HTERT RPE-1 (cell line): ENCODE measurements around the gene TMEM256.

Source experiments
- in situ Hi-C: fragments of 300-500 bp; cut with MboI; formaldehyde crosslinking; loops from 4 replicates; pipeline ENCODE4 v1.14.3; 2020; ENCODE audit warnings: low sequenced_read_pairs

TMEM256 gene

DNA sequence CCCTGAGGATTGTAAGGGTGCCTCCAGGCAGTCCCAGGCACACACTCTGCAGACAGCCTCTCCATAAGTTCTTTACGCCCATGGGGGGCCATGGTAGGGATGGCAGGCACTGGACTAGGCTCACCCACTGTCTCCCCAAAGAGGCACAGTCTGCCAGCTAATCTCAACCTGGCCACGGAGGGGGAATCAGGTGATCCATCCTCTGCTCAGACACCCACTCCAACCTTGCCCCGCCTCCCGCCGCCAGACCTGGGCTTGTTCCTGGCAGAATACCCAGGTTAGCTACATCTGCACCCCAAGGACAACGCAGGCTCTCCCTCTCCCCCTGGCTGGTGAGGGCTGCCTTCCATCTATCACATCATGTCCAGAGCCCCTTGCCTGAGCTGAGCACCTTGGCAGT is 5.0 kb upstream of the TMEM256 start:
- in situ Hi-C loops = no loop called here

DNA sequence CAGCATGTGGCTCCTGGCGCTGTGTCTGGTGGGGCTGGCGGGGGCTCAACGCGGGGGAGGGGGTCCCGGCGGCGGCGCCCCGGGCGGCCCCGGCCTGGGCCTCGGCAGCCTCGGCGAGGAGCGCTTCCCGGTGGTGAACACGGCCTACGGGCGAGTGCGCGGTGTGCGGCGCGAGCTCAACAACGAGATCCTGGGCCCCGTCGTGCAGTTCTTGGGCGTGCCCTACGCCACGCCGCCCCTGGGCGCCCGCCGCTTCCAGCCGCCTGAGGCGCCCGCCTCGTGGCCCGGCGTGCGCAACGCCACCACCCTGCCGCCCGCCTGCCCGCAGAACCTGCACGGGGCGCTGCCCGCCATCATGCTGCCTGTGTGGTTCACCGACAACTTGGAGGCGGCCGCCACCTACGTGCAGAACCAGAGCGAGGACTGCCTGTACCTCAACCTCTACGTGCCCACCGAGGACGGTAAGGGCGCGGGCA is 4.4 kb upstream of the TMEM256 start:
- in situ Hi-C loops = no loop called here

DNA sequence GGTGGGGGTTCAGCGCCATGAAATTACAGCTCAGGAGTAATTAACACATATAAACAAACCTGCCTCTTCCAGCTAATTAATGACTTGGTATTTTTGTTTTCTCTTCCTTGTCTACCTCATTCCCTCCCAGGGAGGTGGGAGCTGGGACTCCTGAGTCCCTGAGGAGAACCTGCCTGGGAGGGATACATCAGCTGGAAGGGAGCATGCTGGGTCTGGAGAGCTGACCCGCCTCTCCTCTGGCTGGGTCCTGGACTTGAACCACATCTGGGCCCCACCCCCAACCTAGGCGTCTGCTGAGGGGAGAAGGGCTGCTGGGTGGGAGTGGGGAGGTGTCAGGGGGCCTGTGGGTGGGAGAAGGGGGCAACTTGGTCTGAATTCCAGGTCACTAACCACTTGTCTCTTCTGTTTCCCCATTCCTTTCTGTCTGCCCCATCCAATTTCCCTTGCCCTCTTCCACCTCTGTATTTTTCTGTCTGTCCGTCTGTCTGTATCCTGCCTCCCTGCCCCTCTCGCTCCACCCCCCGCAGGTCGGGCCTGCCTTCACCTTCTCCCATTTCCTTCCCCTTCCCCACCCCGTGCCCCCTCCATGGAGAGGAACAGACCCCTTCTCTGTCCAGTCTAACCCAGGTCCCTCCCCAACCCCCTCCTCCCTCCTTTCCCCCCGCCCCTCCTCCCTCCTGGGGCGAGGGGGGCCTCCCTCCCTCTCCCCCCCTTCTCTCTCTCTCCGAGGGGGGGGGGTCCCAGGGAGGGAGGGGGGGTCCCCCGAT is 3.8 kb upstream of the TMEM256 start, which contains the start of gene NLGN2:
Gene NLGN2, plus strand, starts transcription at position 361 of the 767 bp plus-strand sequence. CDS start 411 bp downstream, outside the sequence.
- in situ Hi-C loops = no loop called here

DNA sequence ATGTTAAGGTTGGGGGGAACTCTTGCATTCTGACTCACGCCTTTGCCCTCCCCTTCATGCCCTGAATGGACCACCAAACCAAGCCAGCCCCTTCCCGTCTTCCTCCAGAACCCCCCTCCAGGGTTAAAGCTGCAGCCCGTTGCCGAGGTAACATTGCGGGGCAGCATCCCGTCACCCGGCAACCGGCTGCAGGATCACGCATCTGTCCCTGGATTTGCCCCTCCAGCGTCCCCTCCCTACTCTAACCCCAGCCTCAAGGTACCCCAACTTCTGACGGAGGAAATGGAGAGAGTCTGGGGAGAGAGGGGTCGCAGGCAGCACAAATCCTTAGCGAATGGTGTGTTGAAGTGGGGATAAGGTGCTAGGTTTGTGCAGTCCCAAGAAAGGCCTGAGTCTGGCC is 3.2 kb upstream of the TMEM256 start:
- in situ Hi-C loops = no loop called here

DNA sequence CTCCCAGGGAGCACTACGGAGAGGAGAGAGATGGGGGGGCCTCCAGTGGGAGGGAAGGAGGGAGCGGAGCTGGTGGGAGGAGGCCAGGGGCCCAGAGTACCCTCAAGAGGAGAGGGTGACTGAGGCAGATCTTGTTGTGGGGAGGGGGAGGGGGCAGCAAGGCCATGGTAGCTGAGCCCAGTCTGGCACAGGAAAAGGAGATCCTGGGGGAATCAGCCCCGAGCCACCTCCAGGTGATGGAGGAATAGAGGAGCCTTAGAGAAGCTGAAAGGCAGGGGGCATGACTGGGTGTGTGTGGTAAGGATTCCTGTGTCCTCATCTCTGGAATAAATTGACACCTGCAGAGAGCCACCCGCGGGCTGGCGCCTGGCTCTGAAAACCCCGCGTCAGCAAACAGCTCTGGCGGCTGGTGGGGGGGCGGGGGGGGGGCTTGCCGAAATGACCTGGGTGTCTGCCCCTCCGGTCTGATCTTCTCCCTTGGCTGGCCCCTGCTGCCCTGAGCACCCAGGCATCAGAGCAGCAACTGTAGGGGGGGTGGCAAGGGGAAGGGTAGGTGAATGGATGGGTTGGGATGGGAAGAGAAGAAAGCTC is 2.4 kb upstream of the TMEM256 start:
- in situ Hi-C loops = no loop called here

DNA sequence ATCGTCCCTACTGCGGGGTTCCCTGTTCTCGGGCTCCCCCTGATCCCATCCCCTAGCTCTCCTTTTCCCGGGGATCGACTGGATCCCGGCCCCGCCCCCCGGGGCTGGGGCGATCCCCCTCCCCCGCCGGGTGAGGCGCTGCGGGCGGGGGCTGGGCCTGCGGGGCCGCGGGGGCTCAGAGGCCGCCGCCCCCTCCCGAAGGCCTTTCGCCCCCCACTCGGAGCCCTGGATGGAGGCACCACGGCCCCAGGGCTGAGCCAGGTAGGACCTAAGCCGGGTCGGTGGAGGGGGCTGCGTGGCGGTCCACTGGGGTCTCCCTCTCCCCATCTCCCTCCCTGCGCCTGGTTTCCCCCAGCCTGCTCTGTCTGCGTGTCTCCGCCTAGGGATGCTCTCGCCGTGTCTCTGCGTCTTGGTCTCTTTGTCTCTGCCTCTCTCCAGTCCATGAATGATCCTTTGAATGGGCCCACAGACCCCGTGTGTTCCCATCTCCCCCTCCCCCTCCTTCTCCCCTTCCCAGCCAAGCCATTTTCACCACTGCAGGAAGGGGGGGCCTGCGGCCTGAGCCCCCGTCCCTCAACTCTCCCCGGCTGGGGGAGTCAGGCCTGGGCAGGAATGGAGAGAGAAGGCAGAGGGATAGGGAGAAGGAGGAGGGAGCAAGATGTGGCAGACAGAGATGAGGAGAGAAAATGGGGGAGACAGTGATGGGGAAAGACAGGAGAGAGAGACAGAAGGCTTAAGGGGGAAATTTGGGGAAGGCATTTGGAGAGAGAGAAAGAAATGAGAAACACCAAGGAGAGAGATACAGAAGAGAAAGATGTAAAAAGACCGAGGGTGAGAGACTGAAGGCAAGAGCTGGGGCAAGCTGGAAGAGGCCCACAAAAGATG is 1.7 kb upstream of the TMEM256 start:
- in situ Hi-C loops = no loop called here

DNA sequence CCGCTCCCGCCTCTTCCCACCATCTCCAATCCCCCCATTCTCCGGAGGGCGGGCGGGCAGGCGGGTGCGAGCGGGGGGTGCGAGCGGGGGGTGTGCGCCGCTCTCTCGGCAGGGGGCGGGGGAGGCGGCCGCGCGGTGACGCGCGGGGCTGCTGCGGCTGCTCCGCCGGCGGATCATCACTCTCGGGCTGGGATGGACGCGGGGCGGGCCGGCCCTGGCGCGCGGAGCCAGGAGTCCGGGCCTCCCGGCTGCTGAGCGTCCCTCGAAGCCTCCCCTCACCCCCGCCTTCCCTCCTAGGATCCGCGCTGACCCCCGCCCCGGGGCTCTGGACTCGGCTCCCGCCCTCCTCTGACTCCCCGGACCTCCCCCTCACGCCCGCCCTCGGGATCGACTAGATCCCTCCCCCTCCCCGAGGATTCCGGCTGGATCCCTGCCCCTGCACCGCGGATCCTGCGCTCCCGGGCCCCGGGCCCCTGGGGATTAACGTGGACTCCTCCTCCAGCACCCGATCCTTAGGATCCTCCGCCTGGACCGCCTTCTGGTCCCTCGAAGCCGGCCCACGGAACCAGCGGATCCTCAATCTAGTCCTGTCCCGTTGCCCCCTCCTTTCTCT is 946 bp upstream of the TMEM256 start:
- in situ Hi-C loops = no loop called here

DNA sequence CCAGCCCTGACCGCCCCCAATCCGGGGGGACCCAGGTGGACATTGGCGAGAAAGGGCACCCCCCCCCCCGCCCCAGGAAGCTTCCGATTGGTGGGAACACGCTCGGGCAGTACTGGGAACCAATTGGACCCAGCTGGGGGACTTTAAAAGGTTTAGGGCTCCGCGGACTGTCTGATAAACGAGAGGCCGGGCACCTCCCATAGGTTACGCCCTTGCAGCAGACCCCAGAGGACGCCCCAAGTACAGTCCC is 245 bp downstream of the TMEM256 start:
- in situ Hi-C loops = no loop called here

DNA sequence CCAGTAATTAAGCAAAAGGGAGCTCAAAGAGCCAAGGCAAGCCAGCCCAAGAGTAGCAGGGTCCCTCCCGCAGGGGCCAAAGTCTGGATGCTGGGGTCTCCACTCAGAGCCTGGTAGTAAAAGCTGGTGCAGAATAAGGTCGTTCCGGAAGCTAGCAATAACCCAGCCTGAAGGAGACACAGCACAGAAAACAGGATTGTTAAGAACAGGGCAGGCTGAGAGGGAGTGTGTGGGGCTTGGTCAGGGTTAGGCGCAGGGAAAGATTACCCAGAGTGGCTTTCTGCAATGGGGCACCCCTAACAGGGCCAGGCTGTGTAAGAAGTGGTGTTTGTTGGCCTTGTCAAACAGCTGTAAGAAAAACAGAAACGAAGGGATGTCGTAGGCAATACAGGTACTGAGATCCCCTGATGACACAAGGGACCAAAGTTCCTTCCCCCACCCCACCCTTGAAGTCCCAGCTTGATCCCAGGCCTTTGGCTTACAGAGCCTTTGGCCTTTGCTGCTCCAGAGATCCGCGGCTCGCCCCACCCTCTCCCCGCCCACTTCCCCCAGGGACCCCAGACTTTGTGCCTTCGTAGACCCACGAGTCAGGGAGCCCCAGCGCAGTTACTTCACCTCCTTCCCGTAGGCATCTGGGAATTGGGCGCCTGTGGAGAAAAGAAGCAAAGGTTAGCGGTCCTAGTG is 712 bp downstream of the TMEM256 start:
- in situ Hi-C loops = no loop called here

DNA sequence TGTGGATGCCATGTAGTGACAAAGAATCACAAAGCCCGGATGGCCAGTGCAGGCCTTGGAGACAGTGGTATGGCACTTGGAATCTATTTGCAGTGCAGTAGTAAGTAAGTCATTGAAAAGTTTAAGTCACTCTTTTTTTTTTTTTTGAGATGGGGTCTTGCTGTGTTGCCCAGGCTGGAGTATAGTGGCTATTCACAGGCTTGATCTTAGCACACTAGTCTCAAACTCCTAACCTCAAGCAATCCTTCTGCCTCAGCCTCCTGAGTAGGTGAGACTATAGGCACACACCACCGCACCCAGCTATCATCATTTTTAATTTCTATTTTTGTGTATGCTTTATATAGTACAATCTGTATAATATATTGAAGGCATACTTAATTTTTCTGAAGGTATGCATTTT is 5.3 kb downstream of the TMEM256 start:
- in situ Hi-C loops = no loop called here

DNA sequence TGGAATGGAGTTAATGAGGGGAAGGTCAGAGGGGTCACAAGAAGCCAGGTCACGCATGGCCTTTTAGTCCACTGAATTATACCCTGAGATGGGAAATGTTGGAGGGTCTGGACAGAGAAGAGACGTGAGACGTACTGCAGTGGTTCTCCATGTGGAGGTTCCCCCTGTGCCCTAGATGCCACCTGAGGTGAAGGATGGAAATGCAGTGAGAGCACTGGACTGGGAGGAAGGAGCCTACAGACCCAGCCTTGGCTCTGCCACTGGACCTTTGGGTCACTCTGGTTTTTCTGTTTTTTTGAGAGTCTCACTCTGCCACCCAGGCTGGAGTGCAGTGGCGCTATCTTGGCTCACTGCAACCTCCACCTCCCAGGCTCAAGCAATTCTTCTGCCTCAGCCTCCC is 7.8 kb downstream of the TMEM256 start:
- in situ Hi-C loops = no loop called here

DNA sequence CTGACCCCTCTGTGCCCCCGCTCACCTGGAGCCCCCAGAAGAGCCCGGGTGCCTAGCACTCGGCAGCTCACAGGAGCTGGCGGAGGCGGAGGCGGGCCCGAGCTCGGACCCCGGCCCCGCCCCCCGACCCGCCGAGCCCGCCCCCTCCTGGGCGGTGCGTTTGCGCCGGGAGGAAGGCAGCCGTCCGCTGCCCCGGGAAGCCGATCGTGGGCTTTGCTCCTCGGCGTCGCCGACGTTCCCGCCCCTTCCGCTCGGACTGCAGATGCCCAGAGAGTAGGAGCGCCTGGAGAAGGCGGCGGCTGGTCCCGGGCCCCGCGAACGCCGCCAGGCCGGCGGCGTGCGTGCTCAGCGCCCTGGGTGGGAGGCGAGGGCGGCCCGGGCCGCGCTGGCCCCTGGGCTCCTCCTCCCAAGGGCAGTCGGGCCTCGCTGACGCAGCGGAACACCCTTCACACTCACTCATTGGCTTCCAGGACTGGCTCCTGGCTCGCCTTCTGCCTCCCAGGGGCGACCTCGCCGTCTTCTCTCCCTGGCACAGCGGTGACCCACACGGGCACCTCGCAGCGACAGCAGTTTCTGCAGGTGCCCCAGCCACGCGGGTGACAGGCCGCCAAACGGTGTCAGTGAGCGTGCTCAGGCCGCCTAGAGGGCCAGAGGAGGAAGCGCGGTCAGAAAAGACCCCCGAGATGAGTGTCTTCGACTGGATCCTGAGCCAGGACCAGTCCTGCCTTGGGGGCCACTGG is 9.3 kb downstream of the TMEM256 start, which contains the start of gene PLSCR3:
Gene PLSCR3, minus strand, starts transcription at position 74 of the 740 bp plus-strand sequence. CDS start 415 bp downstream, outside the sequence.
- in situ Hi-C loops = no loop called here

DNA sequence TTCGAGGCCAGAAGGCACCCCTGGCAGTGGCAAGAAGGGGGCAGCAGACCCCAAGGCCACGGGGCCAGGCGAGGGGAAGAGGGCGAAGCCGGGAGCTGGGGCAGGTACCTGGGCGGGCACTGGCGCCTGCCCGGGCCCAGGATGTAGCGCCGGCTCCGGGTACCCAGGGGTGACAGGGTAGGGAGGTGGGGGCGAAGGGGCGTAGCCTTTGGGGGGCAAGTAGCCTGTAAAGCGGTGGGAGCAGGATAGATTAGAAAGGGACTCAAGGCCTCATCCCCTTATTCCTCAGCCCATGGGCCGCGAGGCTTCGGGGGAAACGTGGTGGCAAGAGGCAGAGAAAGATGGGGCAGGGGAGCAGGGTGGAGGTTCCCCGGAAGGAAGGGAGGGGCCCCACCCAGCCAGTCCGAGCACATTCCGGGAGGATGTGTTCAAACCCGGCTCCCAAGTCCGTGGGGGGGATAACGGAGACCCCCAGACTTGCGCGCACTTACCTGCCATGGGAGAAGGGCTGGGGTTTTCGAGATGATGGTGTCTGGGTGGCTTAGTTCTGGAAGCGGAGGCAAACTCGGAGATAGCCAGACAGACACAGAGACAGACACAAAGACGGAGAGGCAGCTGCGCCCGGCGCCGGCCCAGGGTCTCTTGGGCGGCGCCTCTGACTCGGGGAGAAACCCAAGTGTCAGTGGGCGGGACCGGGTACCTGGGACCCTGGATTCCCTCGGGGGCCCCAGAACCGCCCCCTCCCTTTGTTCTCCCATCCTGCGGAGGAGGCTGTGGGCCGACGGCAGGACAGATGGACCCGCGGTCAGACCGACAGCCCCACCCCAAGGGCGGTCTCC is 10.1 kb downstream of the TMEM256 start:
- in situ Hi-C loops = no loop called here

DNA sequence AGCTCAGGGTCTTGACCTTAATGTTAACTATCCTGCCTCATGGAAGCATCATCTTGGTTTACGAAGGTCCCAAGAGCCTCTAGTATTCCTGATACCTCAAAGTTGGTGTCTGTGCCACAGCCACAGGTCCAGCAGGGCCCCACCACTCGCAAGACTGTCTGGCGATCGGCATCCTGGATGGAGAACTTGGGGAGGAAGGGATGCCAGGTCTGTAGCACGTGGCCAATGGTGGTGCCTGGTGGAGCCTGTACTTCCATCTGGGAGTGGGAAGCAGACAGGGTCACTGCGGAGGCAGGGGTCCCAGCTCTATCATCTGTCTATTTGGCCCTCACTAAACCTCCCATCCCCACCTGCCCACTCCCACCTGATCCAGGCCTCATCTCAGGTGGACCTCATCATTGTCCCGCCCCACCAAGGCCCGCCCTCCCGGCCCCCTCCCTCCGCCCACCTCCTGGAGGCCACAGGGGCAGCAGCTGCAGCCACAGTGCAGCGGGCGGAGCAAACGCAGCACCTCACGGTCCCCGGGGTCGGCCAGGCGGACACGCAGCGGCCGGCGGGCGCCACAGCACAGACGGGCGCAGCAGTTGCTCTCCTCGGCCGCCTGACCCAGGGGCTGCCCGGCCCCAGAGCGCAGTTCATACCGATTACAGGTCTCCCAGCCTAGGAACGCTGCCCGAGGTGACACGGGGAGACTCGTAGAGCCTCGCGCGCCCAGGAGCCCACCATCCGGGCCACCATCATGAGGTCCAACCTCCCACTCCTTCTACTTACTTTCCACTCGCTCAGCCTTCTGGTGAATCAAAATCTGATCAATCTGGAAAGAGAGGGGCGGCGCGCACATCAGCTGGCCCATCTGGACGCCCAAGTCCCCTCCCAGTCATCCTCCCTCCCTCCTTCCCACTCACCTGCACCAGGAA is 10.9 kb downstream of the TMEM256 start:
- in situ Hi-C loops = no loop called here

DNA sequence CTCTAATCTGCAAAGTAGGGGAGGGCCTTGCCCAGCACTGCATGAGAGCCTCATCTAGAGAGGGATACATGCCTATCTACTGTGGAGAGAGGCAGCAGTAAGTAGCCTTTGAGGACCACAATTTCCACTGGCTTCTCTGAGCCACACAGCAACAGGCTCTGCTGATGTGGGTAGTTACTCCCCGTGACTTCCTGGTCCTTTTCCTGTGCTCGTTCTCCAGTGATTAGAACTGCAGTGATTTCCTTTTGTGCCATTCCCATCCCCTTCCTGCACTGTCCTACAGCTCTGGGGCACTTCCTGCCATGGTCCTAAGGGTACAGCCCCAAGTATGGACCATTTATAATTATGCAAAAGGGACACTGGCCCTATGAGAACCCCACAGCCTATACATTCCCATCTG is 12.6 kb downstream of the TMEM256 start:
- in situ Hi-C loops = no loop called here

DNA sequence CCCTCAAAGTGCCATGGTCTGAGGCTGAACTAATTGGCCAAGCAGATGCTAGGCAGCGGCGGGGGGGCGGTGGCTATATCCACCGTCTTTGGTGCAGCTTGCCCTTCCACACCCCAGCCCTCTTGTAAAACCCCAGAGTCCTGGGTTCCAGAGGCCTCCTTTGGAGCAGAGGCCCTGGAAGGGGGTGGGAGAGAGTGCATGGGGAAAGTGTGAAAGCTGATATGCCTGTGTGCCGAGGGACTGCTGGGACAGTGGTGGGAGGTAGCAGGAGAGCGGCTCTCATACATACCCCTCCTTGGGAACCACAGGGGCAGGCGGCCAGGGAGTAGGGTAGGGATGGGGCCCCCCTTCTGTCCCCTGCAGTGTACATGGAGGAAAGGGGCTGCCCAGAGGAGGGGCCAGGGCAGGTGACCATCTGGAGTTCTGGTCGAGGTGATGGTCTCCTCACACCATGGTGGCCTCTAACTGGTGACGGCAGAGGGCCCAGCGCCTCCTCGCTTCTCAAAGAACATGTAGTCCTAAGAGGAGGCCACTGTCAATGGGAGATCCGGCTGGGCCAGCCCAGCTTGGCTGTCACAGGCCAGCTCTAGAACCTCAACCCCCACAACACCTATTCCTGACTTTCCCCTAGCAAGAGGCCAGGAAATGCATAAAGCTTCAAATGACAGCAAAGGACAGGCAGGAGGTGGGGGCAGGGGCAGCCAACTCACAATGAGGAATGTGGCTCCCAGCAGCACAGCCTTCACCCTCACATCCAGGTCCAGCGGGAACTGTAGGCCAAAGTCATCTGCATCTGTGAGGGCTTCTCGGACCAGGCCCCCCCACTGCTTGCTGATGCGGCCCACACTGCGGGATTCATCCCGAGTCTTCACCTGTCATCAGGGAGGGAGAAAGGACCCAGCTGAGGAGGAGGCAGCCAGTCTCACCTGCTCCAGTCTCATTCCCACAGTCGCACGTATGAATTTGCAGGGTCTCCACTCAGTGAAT is 13.7 kb downstream of the TMEM256 start:
- in situ Hi-C loops = no loop called here

DNA sequence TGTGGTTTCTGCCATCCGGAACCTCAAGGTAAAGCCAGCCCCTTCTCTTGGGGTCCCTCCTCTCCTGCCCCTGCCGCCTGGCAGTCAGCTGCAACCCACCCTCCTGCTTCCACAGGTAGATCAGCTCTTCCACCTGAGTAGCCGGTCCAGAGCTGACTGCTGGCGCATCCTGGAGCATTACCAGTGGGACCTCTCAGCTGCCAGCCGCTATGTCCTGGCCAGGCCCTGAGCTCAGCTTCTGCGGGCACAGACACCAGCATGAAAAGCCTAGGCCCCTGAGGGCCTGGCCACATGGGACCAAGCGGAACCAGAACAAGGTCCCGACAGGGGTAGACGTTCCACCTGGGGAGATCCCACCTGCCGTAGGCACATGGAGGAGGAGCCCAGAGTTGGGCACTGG is 15.0 kb downstream of the TMEM256 start:
- in situ Hi-C loops = no loop called here
